HG02588 (cell line): Measurements from ENCODE around the gene C9orf72.

Source experiments
- ATAC-seq: cut with Tn5 transposase; IDR thresholded peaks from one replicate; pipeline ENCODE4 v1.9.1; 2021; ENCODE audit warnings: mild to moderate bottlenecking, moderate library complexity; ENCODE audit not compliant: unreplicated experiment

C9orf72 gene

DNA sequence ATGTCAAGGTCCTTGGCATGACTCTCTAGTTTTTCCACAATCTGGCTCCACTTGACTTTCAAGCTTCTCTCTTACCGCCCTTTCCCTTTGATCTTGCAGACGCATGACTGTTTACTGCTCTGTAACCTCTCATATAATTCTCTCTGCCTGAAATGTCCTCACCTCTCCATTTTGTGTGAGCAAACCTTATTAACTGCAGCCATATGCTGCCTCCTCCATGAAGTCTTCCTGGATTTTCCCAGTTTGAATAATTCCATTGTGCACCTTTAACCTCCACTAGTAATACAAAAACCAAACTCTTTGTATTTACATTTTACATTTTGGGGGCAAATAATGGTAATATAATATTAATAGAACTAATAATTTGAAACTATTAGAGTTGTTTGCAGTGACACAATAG, 9.5 kb upstream of the C9orf72 start:
- ATAC-seq: no peak

DNA sequence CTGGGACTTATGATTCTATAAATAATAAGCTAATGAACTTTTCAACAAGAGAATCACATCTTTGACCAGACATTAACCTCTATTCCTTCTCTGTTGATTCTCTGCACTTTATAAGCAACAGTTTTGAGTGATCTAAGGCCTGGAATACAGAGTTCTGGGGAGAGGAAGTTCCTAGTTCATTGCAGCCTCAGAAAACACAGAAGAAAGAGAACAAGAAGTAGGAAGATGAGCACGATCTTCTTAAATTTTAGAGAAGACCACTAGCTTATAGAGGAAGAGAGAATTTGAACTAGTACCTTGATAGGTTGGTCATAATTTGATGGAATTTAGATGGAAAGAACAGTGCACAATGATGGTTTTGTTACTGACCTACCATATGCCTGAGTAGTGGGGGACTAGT, 8.5 kb upstream of the C9orf72 start:
- no peak for ATAC-seq

DNA sequence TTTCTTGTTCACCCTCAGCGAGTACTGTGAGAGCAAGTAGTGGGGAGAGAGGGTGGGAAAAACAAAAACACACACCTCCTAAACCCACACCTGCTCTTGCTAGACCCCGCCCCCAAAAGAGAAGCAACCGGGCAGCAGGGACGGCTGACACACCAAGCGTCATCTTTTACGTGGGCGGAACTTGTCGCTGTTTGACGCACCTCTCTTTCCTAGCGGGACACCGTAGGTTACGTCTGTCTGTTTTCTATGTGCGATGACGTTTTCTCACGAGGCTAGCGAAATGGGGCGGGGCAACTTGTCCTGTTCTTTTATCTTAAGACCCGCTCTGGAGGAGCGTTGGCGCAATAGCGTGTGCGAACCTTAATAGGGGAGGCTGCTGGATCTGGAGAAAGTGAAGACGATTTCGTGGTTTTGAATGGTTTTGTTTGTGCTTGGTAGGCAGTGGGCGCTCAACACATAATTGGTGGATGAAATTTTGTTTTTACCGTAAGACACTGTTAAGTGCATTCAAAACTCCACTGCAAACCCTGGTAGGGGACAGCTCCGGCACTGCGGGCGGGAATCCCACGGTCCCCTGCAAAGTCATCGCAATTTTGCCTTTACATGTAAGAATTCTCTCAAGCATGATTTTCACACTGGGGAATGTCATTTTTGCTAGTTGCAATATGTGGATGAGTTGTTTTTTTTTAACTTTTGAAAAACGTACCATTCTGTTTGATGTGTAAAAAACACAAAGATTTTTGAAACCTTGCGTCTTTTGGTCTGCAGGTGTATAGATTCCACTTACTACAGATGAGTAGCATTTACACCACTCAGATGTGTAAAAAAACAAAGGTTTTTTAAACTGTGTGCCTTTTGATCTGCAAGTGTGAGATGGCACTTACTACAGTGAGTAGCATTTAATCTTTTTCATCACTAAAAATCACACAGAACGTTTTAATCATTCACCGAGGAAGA, 631 bp upstream of the C9orf72 start:
- peak; percentile 85 for ATAC-seq

DNA sequence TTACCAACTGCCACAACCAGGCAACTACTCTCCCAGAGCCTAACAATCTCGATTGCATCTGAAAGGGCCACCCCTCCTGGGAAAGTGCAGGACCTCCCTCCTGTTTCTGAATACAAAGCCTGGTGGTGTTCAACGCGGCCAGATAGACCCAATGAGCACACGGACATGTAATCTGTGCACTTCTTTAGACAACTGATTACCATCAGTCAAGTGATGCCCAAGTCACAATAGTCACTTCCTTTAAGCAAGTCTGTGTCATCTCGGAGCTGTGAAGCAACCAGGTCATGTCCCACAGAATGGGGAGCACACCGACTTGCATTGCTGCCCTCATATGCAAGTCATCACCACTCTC, 739 bp downstream of the C9orf72 start:
- peak; percentile 25 for ATAC-seq

DNA sequence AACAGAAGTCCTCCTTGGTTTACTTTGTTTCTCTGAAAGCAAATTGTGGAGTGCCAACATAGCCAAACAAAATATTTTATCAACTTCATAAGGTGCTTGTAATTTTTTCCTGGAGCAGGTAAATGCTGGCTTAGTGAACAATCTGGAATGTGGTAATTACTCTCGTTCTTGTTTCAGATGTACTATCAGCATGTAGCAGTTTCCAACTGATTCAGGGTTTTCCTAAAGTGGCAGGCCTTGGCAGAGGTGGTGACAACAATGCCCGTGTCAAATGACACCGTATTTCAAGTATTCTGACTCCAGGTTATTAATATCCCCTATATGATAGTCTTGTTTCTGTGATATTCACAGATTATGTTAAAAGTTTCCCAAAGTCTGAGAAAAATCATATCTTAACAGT, 1.2 kb downstream of the C9orf72 start:
- no peak for ATAC-seq

DNA sequence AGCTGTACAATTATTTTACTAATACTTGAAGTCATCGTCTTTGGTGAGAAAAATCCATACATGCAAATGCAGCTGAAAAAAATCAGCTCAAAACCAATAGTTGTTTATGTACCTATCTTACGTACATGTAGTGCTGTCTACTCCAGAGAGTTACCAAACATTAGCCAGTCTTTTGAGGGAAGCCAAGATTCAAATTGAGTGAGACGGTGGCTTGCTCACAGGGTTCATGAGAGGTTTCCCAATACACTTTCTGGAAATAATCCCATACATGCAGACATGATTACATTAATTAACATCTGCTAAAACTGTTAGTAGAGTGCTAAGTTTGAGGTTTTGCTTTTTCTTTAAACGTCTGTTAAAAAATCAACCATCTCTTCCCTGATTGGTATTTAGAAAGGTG, 2.3 kb downstream of the C9orf72 start:
- ATAC-seq: no peak

DNA sequence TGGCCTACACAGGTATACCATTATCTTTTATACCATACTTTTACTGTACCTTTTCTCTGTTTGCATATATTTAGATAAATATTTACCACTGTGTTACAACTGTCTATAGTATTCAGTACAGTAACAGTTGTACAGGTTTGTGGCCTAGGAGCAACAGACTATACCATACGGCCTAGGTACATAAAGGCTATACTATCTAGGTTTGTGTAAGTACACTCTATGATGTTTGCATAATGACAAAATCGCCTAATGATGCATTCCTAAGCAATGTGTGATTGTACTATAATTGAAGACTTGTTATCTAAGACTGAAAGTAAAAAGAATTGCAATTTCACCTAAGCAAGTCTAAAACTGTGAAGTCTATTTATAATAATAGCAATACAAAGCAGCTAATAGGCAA, 3.9 kb downstream of the C9orf72 start:
- no peak for ATAC-seq

DNA sequence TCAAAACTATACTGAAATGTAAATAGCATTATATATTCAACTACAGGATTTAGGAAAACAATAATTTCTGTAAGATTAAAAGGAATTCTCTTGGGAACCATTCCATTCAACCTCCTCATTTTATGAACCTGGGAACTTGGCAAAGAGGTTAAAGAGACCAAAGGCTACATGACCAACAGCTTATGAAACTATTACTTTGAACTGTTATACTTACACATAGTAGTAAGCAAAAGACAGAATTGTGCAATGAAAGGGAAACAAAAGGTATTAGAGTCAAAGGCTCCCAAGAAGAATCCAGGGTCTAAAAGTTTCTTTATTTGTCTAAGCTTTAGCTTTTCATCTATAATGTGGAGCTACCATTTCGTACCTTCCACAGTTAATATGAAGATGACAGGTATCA, 7.2 kb downstream of the C9orf72 start:
- ATAC-seq: no peak

DNA sequence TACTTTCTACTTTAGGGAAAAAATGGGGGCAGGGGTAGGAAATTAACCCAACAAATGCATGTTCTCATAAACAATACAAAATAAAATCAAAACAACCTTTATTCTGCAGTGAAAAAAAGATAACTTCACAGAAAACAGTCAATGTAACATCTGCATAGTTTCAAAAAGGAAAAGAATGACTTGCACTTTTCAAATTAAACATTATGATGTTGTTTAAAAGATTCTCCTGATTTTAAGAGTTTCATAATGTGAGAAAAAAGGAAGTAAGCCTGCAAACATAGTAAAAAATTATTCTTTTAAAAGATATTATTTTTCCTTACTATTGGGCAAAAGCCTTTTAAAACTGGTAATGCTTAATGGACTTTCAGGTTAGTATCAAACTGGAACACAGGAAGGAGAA, 7.6 kb downstream of the C9orf72 start:
- ATAC-seq: no peak

DNA sequence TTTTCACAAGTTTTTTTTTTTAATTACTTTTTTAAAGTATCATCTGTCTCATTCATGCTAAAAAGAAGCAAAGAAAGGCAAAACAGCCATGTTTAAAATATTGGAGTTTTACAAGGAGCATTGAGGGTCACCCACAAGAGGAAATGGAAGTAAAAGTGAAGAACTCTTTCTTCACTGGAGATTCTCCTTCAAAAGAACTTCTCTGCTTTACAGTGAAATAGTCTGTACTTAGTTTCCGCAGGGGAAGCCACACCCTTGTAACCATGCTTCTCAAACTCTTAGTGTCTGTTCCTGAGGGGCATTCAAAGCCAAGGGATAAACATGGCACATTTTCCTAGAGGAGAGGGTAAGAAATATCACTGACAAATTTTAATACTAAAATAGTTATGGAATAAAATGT, 8.6 kb downstream of the C9orf72 start:
- ATAC-seq: no peak

DNA sequence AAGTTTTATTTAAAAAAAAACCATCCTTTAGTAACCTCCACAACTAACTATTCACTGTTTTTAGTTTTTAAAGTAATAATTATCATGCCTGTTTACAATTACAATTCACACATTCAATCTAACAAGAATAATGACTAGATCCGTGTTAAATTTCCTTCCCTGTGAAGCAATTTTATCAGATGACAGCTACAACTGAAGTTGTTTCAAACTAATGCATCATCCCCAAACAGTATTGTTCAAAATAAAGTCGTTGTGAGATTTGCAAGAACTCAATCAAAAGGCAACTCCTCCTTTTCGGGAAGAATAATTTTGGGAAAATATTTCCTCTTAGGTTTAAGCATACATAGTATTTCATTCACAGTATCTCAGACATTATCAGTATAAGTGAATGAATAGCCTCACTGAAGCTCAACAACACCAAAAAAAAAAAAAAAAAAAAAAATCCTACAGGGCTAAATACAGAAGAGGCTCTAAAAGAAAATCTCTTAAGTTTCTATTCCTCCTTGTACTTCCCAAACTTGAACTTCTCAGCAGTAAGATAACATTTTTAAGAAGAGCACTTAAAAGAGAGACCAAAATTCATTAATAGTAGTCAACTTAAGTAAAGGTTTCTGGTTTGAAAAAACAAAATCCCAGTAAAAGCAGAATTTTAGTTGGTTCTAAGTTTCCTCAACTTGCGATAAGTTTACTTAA, 9.4 kb downstream of the C9orf72 start:
- no peak for ATAC-seq

DNA sequence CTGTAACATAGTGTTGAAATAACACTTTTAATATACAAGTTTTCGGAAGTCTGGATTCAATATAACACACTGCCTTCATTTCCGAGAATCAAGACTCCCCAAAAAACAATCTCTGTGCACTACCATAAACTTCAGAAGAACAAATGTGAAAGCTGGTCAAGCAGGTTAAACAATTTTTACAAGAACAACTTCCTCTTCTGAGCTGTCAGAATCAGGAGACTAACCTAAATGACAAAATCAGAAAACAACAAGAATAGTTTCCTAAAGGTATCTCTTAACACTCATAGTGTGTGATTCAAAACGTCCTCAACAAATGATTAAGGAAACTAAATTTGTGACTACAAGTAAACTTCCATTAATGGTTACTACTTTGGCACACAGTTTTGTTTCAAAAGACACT, 11.6 kb downstream of the C9orf72 start:
- ATAC-seq: peak; percentile 56

DNA sequence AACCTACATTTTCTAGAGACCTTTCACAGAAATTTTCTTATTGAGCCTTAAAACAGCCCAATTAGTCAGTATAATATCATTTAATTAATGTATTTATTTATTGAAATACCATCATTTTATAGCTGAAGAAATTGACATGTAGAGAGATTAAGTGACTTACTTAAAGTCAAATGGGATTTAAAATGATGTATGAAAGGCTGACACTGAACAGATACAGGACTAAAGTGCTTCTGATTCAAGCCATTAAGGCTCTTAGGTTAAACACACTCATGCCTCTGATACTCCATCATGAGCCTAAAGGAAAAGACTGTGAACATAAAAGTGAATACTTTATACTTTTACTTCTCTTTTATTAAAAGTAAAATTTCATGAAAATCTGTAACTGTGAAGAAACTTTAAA, 12.8 kb downstream of the C9orf72 start:
- ATAC-seq: no peak

DNA sequence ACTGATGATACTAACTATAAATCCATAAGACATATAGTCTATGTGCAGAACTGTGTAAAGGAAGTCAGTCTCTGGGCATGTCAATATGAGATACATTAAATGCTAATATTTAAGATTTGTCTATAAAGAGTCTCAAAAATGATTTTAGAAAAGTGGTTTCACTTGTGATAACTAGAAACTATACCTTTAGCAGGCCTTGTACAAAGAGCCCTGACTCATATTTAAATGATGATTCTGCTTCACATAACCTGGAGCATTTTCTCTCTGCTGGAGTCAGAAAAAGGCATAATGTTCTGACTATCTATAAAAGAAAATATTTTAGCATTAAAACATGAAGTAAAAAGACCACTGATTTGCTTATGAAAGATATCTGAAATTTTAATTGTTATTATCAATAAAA, 15.0 kb downstream of the C9orf72 start:
- ATAC-seq: no peak

DNA sequence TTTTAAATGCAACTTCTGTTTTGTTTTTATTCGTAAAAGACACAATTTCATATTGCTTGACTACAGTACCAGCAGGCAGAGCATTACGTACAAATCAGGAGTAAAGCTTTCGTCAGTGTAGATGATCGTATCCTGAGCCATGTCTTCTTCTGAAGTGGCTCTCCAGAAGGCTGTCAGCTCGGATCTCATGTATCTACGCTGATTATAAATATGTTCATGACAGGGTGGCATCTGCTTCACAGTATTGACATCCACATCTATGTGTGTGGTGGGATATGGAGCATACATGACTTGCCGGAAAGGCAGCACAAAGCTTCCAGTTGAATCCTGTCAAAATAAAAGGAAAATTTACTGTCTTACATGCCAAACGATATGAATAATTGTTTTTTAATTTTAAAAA, 16.8 kb downstream of the C9orf72 start:
- no peak for ATAC-seq

DNA sequence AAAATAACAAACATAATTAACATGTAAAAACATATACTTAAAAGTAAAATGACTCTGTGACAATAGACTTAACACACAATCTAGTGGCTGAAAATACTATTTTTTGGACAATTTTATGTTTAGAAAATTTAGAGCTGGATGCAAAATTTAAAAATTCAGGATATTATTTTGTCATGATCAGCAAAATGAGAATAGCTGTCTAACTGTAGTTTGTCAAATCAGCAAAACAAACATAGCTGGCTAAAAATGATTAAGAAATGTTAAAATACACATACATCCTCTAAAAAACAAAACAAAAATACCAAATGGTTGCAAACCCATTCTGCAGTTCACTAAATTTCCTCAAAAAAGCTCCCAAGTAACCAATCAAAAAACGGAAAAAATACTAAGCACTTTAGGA, 18.6 kb downstream of the C9orf72 start:
- no peak for ATAC-seq

DNA sequence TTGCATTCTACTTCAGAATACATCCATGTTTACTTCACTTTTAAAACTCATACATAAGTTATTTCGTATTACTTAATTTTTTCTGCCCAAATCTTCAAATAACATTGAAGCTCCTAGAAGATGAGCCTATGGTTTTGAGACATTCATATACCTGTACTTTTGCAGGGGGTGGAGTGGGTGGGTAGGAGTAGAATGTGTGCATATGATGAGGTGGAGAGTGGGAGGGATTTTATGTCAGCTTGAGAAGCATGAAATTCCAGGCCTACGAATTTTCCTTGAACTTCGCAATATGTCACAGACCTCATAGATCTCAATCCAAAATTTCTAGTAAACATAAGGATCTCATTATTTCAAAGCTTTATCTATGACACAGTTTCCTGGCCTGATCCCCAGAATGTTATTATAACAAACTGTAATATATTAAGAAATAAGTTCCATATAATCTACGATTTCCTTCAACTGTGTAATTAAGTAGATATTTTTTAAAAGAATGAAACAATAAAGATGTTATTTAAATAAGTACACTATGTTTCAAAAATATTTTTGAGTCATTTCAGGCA, 24.0 kb downstream of the C9orf72 start:
- ATAC-seq: no peak

DNA sequence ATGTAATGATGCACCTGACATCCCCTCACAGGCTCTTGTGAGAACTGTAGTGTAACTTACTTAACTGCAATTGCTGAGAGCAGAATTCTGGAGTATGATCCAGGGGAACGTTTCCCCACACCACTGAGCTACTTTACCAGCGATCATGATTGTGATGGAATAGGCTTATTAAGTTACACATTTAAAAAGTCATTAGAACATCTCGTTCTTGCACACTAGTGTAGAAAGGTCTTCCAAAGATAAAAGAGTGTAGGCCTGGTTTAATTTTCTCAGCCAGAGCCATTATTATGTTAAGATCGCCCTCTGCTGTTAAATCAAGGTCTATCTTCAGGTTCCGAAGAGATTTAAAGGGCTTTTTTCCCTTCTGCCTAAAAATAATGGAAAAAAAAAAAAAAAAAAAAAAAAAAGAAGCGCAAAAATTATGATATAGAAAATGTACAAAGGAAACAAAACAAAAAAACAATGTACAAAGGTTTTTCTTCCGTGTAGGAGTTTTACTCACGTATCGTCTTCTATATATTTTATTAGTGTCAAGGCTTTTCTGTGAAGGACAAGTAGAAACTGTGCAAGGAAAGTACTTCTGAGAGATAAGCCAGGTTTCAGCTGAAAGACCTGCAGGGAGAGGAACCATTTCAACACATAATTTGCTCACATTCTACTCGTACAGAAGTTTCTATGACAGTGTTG, 25.1 kb downstream of the C9orf72 start:
- no peak for ATAC-seq

DNA sequence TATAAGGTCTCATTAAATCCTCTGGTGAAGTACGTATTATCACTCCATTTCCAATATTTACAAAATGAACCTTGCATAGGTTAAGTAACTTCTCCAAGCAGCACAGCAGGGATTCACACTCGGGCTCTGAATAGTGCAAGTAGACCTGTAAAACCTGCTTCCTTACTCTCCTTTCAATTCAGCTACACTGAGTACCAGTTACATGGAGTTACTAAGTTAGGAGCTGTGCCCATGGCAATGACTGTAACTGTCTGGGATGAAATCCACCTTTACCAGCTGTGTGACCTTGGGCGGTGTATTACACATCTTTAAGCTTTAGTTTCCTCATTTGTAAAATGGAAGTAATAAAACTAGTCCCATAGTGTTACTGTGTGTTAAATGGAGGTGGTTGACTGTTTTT, 27.8 kb downstream of the C9orf72 start:
- no peak for ATAC-seq

DNA sequence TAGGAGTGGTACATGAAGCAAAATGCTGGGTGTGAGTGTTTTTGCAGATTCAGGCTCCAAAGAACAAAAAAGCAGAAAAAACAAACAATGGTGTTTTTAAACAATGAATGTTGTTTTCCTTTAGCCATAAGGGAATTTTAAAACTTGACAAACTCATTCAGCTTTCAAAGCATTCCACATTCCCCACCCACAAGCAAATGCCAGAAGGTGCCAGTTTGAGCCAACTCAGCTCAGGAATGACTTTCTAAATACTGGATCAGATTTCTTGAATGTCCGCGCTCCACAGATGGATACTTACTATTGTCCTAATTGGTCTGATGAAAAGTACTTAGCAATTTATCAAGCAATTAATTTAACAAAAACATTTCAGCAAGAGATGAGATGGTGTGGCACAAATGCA, 30.8 kb downstream of the C9orf72 start:
- ATAC-seq: no peak

DNA sequence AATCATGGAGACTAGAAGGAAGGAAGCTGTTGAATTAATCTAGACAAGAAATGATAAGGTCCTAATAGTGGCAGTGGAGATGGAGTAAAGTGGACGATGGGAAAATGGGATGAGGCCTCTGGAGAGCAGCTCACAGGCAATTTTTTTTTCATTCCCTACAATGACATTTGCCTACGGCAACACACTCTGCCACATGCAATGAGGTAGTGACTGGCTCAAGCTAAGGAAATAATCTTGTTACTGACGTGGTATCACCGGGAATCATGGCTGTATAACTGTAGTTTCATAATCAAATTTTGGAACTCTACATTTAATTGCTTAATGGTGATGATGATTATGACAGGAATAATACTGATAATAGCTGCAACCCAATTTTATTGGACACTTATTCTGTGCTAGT, 31.5 kb downstream of the C9orf72 start:
- no peak for ATAC-seq

DNA sequence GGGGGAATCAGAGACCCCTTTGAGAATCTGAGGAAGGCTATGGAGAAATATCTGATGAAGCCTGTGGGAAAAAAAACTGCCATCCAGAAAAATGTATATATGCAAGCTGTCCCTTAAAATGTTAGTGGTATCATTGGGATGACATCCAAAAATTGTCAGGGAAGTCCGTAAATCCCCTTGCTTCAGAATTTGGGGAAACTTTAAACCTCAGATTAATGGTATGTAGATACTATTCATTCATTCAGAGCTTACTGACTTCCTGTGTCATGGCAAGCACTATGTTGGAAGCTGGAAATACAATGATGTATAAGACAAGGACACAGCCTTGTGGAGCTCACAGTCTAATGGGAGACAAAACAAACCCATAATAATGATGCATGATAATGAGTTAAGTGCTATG, 32.8 kb downstream of the C9orf72 start:
- no peak for ATAC-seq
